Stimulated activated CD4-positive, alpha-beta T cell treated with anti-CD3 and anti-CD28 coated beads, TNF-alpha, amount 100 ng/mL, for 1 hour (primary cell): ENCODE results near the gene GPR25.

Experiments used
- DNase-seq, 3 donors: peaks; one replicate each; pipeline ENCODE4 v3.0.0-alpha.2; 2020; ENCODE audit warnings: low read depth in 3 of 3, low spot score in 1 of 3

Gene GPR25

GRCh38 chr1:200873116-200873670, 412 bp downstream of the GPR25 start:
- no peak for DNase-seq

- no peak for DNase-seq
These were observed 1.1 kb downstream of the GPR25 start for GRCh38 chr1:200873671-200874397.

GRCh38 chr1:200874694-200875093, 1.9 kb downstream of the GPR25 start:
- DNase-seq, result no peak

- DNase-seq, result no peak
These were observed 2.6 kb downstream of the GPR25 start for GRCh38 chr1:200875416-200875815.

GRCh38 chr1:200877010-200877409, 4.2 kb downstream of the GPR25 start:
- DNase-seq, result no peak

- no peak for DNase-seq
These were observed 5.2 kb downstream of the GPR25 start for GRCh38 chr1:200877839-200878551.

GRCh38 chr1:200880212-200880611, 7.4 kb downstream of the GPR25 start:
- no peak for DNase-seq

- DNase-seq, result no peak
These were observed 10.3 kb downstream of the GPR25 start for GRCh38 chr1:200883118-200883517.

- DNase-seq, result no peak
These were observed 13.0 kb downstream of the GPR25 start for GRCh38 chr1:200885623-200886402.

- no peak for DNase-seq
These were observed 13.8 kb downstream of the GPR25 start for GRCh38 chr1:200886594-200886993.

- no peak for DNase-seq
These were observed 14.3 kb downstream of the GPR25 start for GRCh38 chr1:200887036-200887435.

GRCh38 chr1:200887772-200888348, 15.1 kb downstream of the GPR25 start:
- DNase-seq, result no peak

GRCh38 chr1:200888349-200888838, 15.6 kb downstream of the GPR25 start:
- peak in 2 of 3 donors; percentile 37 to 38 for DNase-seq

GRCh38 chr1:200889571-200889970, 16.8 kb downstream of the GPR25 start:
- DNase-seq, result no peak

- DNase-seq, result no peak
These were observed 17.2 kb downstream of the GPR25 start for GRCh38 chr1:200890027-200890426.

- DNase-seq, result no peak
These were observed 18.3 kb downstream of the GPR25 start for GRCh38 chr1:200890818-200891773.

- DNase-seq, result no peak
These were observed 19.0 kb downstream of the GPR25 start for GRCh38 chr1:200891774-200892157.

- DNase-seq, result no peak
These were observed 19.8 kb downstream of the GPR25 start for GRCh38 chr1:200892546-200892945.

GRCh38 chr1:200892958-200893357, 20.2 kb downstream of the GPR25 start:
- no peak for DNase-seq

- DNase-seq, result no peak
These were observed 20.7 kb downstream of the GPR25 start for GRCh38 chr1:200893411-200893901.
